Glutamatergic neuron (in vitro differentiated cells): ENCODE measurements around the gene RBMS1. TPM values are rescaled to one million over a fixed set of nuclear protein-coding genes. Genes with fewer than 3 reads are reported as not detected.

Experiments
- DNase-seq: peaks from one replicate; pipeline ENCODE4 v3.0.0; 2022
- H3K27ac Mint-ChIP-seq: one replicate; pipeline ENCODE4 v1.8.0; 2020; ENCODE audit warnings: mild to moderate bottlenecking, mixed read lengths, inconsistent platforms; ENCODE audit not compliant: unreplicated experiment
- H3K27me3 Mint-ChIP-seq: one replicate; pipeline ENCODE4 v1.8.0; 2020; ENCODE audit warnings: mild to moderate bottlenecking, moderate library complexity, mixed read lengths, inconsistent platforms; ENCODE audit not compliant: unreplicated experiment
- H3K36me3 Mint-ChIP-seq: one replicate; pipeline ENCODE4 v1.8.0; 2020; ENCODE audit warnings: mild to moderate bottlenecking, mixed read lengths, inconsistent platforms; ENCODE audit not compliant: unreplicated experiment
- H3K4me1 Mint-ChIP-seq: one replicate; pipeline ENCODE4 v1.8.0; 2020; ENCODE audit warnings: mild to moderate bottlenecking, low read depth, mixed read lengths, inconsistent platforms; ENCODE audit not compliant: unreplicated experiment
- H3K4me3 Mint-ChIP-seq: one replicate; pipeline ENCODE4 v1.8.0; 2020; ENCODE audit warnings: mild to moderate bottlenecking, mixed read lengths, inconsistent platforms; ENCODE audit not compliant: unreplicated experiment
- H3K9me3 Mint-ChIP-seq: one replicate; pipeline ENCODE4 v1.8.0; 2020; ENCODE audit warnings: mild to moderate bottlenecking, moderate library complexity, mixed read lengths, inconsistent platforms; ENCODE audit not compliant: unreplicated experiment
- total RNA-seq: library from RNA; stranded (reverse); fragmentation: NEBNext Ultra II Directional; extraction: Animal tissue kit (Norgen Biotek cat#: 25700); gene quantifications from one replicate; pipeline ENCODE4 v1.2.1, GENCODE V29; 2021; ENCODE audit not compliant: unreplicated experiment
- TF ChIP-seq, protein P1 (sequence below): fragments of 200-600 bp; sonication (generic); IDR thresholded peaks from one replicate; pipeline ENCODE4 v1.5.0; 2021; ENCODE audit not compliant: partially characterized antibody, unreplicated experiment

Gene RBMS1
- total RNA-seq, 1 donor from 2014 or later: 142 TPM

DNA sequence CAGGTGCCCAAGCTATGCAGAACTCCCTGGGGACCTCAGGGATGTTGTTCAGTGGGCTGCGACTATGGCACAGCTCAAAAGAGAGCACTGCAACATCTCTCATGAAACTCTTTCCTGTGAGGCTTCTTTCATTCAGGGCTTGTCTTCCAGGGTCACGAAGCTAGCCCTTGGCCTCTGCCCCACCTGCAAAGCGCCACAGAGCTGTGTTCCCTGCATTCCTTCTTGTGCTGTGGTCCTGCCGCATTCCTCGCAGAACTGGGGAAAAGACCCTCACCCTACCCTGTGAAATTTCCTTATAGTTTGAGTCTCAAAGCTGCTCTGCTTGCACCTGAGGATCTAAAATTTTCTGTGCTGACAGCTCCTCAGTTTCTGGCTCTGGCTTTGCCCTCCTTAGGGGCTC, 267.2 kb downstream of the RBMS1 start:
- Mint-ChIP-seq H3K36me3 (peaks cover 4% of the 10 kb centered on the region), H3K27ac (no peak overlapping the region), H3K27me3 (peaks cover 1% of the 10 kb centered on the region), H3K9me3 (peaks cover 4% of the 10 kb centered on the region), H3K4me1 (peaks cover 3% of the 10 kb centered on the region), H3K4me3 (no peak overlapping the region)
- TF ChIP-seq, protein P1, sequence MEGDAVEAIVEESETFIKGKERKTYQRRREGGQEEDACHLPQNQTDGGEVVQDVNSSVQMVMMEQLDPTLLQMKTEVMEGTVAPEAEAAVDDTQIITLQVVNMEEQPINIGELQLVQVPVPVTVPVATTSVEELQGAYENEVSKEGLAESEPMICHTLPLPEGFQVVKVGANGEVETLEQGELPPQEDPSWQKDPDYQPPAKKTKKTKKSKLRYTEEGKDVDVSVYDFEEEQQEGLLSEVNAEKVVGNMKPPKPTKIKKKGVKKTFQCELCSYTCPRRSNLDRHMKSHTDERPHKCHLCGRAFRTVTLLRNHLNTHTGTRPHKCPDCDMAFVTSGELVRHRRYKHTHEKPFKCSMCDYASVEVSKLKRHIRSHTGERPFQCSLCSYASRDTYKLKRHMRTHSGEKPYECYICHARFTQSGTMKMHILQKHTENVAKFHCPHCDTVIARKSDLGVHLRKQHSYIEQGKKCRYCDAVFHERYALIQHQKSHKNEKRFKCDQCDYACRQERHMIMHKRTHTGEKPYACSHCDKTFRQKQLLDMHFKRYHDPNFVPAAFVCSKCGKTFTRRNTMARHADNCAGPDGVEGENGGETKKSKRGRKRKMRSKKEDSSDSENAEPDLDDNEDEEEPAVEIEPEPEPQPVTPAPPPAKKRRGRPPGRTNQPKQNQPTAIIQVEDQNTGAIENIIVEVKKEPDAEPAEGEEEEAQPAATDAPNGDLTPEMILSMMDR: no peak
- DNase-seq: no peak

DNA sequence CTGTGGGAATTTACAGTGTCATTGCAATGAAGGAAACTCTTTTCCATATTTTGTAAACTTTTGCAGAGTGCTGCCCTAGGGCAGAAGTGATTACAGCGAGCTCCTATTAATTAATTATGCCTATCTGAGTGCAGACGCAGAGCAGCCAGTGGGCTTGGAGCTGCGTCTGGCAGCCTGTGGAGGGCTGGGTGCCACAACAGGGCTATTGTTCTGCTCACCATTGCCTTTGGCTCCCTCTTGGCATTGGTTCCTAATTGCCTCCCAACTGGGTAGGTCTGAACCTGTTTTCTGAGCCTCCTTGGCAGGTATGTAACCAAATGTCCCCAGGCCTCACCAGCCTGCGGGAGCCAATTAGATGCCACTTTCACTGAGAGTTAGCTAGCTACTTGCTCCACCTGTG, 267.9 kb downstream of the RBMS1 start:
- TF ChIP-seq, protein P1: no peak
- no peak overlapping the region for H3K4me3 Mint-ChIP-seq
- H3K27me3 Mint-ChIP-seq: no peaks in the 10 kb centered on the region
- DNase-seq: no peak
- H3K36me3 Mint-ChIP-seq: peaks cover 4% of the 10 kb centered on the region
- peaks cover 4% of the 10 kb centered on the region for H3K9me3 Mint-ChIP-seq
- no peak overlapping the region for H3K27ac Mint-ChIP-seq
- peaks cover 3% of the 10 kb centered on the region for H3K4me1 Mint-ChIP-seq

- H3K36me3 Mint-ChIP-seq: peaks cover 4% of the 10 kb centered on the region
- no peaks in the 10 kb centered on the region for H3K27me3 Mint-ChIP-seq
- H3K27ac Mint-ChIP-seq: no peak overlapping the region
Measured at GRCh38 chr2:160224507-160224906, 269.1 kb downstream of the RBMS1 start.

GRCh38 chr2:160224060-160224459, 269.5 kb downstream of the RBMS1 start:
- DNase-seq: no peak
- Mint-ChIP-seq H3K27ac (no peak overlapping the region), H3K9me3 (peaks cover 4% of the 10 kb centered on the region), H3K4me3 (no peak overlapping the region), H3K4me1 (peaks cover 3% of the 10 kb centered on the region), H3K36me3 (peaks cover 4% of the 10 kb centered on the region), H3K27me3 (no peaks in the 10 kb centered on the region)
- TF ChIP-seq, protein P1: no peak

More at GRCh38 chr2:160224507-160224906, 269.1 kb downstream of the RBMS1 start:
- H3K9me3 Mint-ChIP-seq: peaks cover 4% of the 10 kb centered on the region
- H3K4me1 Mint-ChIP-seq: peaks cover 3% of the 10 kb centered on the region
- no peak for DNase-seq
- TF ChIP-seq, protein P1: no peak
- H3K4me3 Mint-ChIP-seq: no peak overlapping the region

DNA sequence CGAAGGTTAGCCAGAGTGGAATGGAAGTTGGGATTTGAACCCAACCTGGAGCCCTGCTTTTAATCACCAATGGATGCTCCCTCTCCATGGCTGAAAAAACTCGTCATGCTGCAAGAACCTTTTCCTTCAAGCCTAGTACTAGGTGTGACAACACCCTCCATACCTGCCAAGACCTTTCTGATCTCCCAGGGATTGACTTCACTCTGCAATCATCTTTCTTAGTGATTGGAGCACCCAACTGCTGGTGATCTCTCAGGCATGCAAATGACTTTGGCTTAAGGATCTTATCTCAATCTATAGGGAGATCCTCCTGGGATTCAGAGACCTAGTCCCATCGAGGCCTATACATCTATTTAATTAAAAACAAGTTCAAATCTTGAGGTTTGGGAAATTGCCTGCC, 270.0 kb downstream of the RBMS1 start:
- Mint-ChIP-seq H3K27me3 (no peaks in the 10 kb centered on the region), H3K4me3 (no peak overlapping the region)

More for the DNA sequence above, 270.0 kb downstream of the RBMS1 start:
- no peak for DNase-seq
- peaks cover 4% of the 10 kb centered on the region for H3K9me3 Mint-ChIP-seq
- H3K4me1 Mint-ChIP-seq: peaks cover 3% of the 10 kb centered on the region
- TF ChIP-seq, protein P1: no peak
- H3K36me3 Mint-ChIP-seq: peaks cover 4% of the 10 kb centered on the region
- H3K27ac Mint-ChIP-seq: no peak overlapping the region
